Measurements from ENCODE around the gene SLC25A23.

- no peak for TF ChIP-seq CTCF (IDR thresholded peaks at IDR 0.05)
- TF ChIP-seq POLR2AphosphoS5 (IDR thresholded peaks at IDR 0.05): no peak
- no peak for TF ChIP-seq POLR2A (IDR thresholded peaks at IDR 0.05)
Observed at GRCh38 chr19:6446452-6446851, 13.1 kb downstream of the SLC25A23 start.
